ENCODE results near the gene SPI1.

DNA sequence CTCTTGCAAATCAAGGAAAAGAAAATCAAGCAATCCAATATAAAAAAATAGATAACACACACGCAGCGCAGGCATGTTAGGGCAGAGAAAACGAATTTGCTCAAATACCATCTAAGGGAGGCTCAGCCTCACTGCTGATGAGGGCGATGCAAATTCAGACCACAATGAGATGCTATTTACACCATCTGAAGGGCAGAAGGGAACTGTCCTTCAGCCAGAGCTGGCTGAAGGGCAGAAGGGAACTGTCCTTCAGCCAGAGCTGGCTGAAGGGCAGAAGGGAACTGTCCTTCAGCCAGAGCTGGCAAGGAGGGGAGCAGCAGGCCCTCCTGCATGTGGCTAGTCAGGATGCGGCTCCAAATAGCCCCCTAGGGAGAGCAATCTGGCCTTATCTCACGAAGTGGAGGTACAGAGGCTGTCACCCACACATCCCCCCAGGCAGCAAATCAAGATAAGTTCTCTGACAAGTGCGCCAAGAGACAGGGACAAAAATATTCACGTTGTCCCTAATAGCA lies 22.5 kb upstream of the SPI1 start:
- TF ChIP-seq, protein P1, sequence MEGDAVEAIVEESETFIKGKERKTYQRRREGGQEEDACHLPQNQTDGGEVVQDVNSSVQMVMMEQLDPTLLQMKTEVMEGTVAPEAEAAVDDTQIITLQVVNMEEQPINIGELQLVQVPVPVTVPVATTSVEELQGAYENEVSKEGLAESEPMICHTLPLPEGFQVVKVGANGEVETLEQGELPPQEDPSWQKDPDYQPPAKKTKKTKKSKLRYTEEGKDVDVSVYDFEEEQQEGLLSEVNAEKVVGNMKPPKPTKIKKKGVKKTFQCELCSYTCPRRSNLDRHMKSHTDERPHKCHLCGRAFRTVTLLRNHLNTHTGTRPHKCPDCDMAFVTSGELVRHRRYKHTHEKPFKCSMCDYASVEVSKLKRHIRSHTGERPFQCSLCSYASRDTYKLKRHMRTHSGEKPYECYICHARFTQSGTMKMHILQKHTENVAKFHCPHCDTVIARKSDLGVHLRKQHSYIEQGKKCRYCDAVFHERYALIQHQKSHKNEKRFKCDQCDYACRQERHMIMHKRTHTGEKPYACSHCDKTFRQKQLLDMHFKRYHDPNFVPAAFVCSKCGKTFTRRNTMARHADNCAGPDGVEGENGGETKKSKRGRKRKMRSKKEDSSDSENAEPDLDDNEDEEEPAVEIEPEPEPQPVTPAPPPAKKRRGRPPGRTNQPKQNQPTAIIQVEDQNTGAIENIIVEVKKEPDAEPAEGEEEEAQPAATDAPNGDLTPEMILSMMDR (IDR thresholded peaks at IDR 0.05), result no peak
- TF ChIP-seq ZFX (IDR thresholded peaks at IDR 0.05; ENCODE audit: borderline replicate concordance), result no peak
